ENCODE measurements around the gene ELF2.
"Not testable (repeated sequence)": the region's sequence is repeated elsewhere in the genome, so short reads cannot be mapped to it uniquely, and the experiment has no call there.

ELF2 gene

GRCh38 chr4:139015948-139016471 lies 161.0 kb downstream of the ELF2 start:
- DNase-seq = peak; percentile 30

GRCh38 chr4:139015269-139015947 lies 161.6 kb downstream of the ELF2 start, which contains the start of gene NOCT:
Gene NOCT (plus strand): TSS chr4:139015781. CDS start chr4:139015982, 201 bp downstream.
- peak; percentile 76 for DNase-seq

DNA sequence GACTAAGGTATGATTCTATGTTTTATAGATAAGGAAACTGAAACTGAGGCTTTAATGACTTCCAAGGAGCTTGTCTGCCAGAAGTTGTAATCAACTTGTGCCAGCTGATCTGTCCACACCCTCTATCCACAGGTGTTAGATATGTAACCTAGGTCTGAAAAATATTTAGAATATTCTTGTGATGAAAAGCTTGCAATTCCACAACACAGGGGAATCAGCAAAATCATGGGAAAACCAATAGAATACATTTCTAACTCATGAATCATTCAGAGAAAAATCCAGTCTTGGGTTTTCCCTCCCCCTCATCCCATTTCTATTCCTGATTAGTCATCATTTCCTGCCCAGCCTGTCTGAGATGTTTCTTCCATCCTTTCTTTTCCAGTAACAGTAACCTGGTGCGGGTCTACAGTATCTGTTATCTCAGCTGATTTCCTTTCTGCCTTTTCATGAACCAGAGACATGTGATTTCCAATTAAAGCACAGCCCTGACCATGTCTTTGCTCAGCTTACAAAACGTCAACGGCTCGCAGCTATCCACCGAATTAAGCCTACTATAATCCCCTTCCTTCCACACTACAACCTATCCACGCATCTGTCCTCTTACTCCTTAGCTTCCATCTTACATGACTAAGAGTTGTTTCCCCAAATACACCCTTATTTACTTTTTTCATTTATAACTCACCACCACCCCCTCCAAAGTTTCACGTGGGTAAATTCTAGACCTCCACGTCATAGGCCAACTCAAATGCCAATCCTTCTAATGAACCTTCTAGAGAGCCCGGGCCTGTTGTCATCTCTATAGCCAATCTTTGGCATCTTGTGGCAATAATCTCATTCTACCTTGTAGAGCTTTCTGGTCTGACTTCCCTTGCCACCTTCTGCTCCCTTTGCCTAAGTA lies 162.4 kb downstream of the ELF2 start:
- DNase-seq = no peak

DNA sequence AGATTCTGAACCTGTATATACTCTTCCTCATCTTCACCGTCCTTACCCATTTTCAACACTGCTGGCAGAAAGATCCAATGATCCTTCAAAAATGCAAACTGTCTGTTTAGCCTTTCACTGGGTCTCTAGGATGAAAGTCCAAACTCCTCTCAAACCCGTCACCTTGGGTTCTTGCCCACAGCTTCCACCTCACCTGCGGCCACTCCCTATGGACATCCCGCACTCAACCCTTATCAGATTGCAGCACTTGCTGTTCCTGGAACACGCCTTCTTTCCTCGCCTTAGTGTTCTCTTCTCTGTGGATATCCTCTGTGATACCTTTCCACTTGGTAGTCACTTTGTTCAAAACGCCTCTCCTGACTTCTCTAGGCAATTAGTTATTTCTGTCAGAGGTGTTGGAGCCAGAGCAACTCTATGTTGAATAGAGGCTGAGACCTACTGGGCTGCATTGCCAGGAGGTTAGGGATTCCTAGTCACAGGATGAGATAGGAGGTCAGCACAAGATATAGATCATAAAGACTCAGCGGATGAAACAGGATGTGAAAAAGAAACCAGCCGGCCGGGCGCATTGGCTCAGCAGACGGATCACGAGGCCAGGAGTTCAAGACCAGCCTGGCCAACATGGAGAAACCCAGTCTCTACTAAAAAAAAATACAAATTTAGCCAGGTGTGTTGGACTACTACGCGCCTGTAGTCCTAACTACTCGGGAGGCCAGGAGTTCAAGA lies 165.6 kb downstream of the ELF2 start:
- no peak for DNase-seq

DNA sequence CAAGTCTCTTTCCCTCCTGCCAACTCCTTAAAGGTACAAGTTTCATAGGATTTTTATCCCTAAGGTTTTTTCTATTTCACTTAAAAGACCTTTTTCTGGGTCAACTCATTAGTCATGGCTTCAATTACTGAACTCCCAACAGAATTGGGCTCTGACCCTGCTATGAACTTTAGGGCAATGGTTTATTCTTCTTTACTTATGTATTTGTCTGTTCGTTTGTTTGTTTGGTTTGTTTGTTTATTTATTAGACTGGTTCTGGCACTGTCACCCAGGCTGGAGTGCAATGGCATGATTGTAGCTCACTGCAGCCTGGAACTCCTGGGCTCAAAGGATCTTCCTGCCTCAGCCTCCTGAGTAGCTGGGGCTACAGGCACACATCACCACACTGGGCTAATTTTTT lies 167.3 kb downstream of the ELF2 start:
- DNase-seq = no peak

DNA sequence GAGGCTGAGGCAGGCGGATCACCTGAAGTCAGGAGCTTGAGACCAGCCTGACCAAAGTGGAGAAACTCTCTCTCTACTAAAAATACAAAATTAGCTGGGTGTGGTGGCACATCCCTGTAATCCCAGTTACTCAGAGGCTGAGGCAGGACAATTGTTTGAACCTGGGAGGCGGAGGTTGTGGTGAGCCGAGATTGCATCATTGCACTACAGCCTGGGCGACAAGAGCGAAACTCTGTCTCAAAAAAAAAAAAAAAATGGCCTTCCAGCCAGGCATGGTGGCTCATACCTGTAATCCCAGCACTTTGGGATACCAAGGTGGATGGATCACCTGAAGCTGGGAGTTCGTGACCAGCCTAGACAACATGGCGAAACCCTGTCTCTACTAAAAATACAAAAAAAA lies 168.7 kb downstream of the ELF2 start:
- DNase-seq = not testable (repeated sequence)

DNA sequence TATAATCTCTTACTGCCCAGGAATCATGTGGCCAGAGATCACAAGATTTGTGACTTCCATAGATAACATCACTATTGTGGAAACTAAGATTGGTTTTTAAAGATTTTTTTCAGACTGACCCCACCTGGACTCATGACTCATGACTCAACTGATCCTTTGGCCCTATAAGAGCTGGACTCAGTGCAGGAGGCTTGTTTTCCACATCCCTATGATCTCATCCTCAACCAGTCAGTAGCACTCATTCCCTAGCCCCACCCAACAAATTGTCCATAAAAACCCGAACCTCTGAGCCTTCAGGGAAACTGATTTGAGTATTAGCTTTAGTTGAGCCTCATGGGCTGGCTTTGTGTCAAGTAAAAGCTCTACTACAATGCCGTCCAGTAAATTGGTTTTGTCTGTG lies 169.4 kb downstream of the ELF2 start:
- DNase-seq = no peak

Measured in NCI-H2029 (cell line).